Trophoblast cell (in vitro differentiated cells and primary cell): ENCODE results near the gene WDR48. TPM values are rescaled to one million over a fixed set of nuclear protein-coding genes. Genes with fewer than 3 reads are reported as not detected.

ENCODE experiments used
- DNase-seq, 2 donors: peaks; one replicate each; pipeline ENCODE4 v3.0.0-alpha.2; 2016
- H2AFZ ChIP-seq: 2 replicates; pipeline ENCODE4 v1.6.1; 2013; ENCODE audit warnings: low read length, moderate library complexity, mild to moderate bottlenecking; ENCODE audit not compliant: insufficient read depth, poor library complexity
- H2AK5ac ChIP-seq: 2 replicates; pipeline ENCODE4 v1.6.1; 2013; ENCODE audit warnings: mild to moderate bottlenecking, low read length
- H2BK120ac ChIP-seq: 2 replicates; pipeline ENCODE4 v1.6.1; 2013; ENCODE audit warnings: low read length, mild to moderate bottlenecking, moderate library complexity; ENCODE audit not compliant: insufficient read depth, poor library complexity
- H2BK12ac ChIP-seq: 2 replicates; pipeline ENCODE4 v1.6.1; 2013; ENCODE audit warnings: mild to moderate bottlenecking, low read length, moderate library complexity
- H2BK5ac ChIP-seq: 2 replicates; pipeline ENCODE4 v1.6.1; 2013; ENCODE audit warnings: low read length, low read depth, moderate library complexity, mild to moderate bottlenecking; ENCODE audit not compliant: poor library complexity
- H3K14ac ChIP-seq: 2 replicates; pipeline ENCODE4 v1.6.1; 2013; ENCODE audit warnings: mild to moderate bottlenecking, low read length
- H3K18ac ChIP-seq: 2 replicates; pipeline ENCODE4 v1.6.1; 2013; ENCODE audit warnings: mild to moderate bottlenecking, low read length
- H3K23ac ChIP-seq: 2 replicates; pipeline ENCODE4 v1.6.1; 2013; ENCODE audit warnings: low read length
- H3K27ac ChIP-seq: 2 replicates; pipeline ENCODE4 v1.5.1; 2013; ENCODE audit warnings: low read depth, mild to moderate bottlenecking, inconsistent platforms, low read length, moderate library complexity
- H3K27me3 ChIP-seq: 2 replicates; pipeline ENCODE4 v1.6.1; 2013; ENCODE audit warnings: inconsistent platforms, mild to moderate bottlenecking, low read length, moderate library complexity; ENCODE audit not compliant: insufficient read depth
- H3K36me3 ChIP-seq, 2 experiments: 1 replicate in 1 of 2; 2 replicates in 1 of 2; pipeline ENCODE4 v1.6.1; 2013; ENCODE audit warnings: low read length in 2 of 2, mild to moderate bottlenecking in 2 of 2, moderate library complexity in 1 of 2; ENCODE audit not compliant: insufficient read depth in 2 of 2, control insufficient read depth in 1 of 2
- H3K4ac ChIP-seq: 2 replicates; pipeline ENCODE4 v1.6.1; 2013; ENCODE audit warnings: low read depth, mild to moderate bottlenecking, low read length, moderate library complexity
- H3K4me1 ChIP-seq, 2 experiments: 1 replicate in 1 of 2; 2 replicates in 1 of 2; pipeline ENCODE4 v1.6.1; 2013; ENCODE audit warnings: low read length in 2 of 2, mild to moderate bottlenecking in 2 of 2, moderate library complexity in 1 of 2; ENCODE audit not compliant: insufficient read depth in 2 of 2, control insufficient read depth in 1 of 2
- H3K4me2 ChIP-seq: 2 replicates; pipeline ENCODE4 v1.6.1; 2013; ENCODE audit warnings: inconsistent platforms, mild to moderate bottlenecking, low read length, moderate library complexity
- H3K4me3 ChIP-seq: 2 replicates; pipeline ENCODE4 v1.5.1; 2013; ENCODE audit warnings: mild to moderate bottlenecking, low read depth, low read length, inconsistent platforms
- H3K79me1 ChIP-seq: one replicate; pipeline ENCODE4 v1.6.1; 2013; ENCODE audit warnings: low read length
- H3K79me2 ChIP-seq: 2 replicates; pipeline ENCODE4 v1.6.1; 2013; ENCODE audit warnings: low read length, mild to moderate bottlenecking; ENCODE audit not compliant: control insufficient read depth, insufficient read depth, poor library complexity
- H3K9ac ChIP-seq: 2 replicates; pipeline ENCODE4 v1.6.1; 2013; ENCODE audit warnings: mild to moderate bottlenecking, low read length
- H3K9me3 ChIP-seq: 2 replicates; pipeline ENCODE4 v1.6.1; 2013; ENCODE audit warnings: low read depth, mild to moderate bottlenecking, control low read depth, inconsistent platforms, low read length; ENCODE audit not compliant: insufficient read depth
- H4K12ac ChIP-seq: 2 replicates; pipeline ENCODE4 v1.6.1; 2013; ENCODE audit warnings: low read depth, mild to moderate bottlenecking, low read length, moderate library complexity
- H4K8ac ChIP-seq: 2 replicates; pipeline ENCODE4 v1.6.1; 2013; ENCODE audit warnings: low read depth, mild to moderate bottlenecking, low read length, moderate library complexity
- H4K91ac ChIP-seq: one replicate; pipeline ENCODE4 v1.6.1; 2013; ENCODE audit warnings: low read depth, mild to moderate bottlenecking, low read length, moderate library complexity
- WGBS: extraction: QIAGEN DNeasy Blood & Tissue Kit; methylation state at CpG from one replicate; pipeline ENCODE4 v1.1.7; 2013; ENCODE audit warnings: missing lambda C conversion rate; ENCODE audit not compliant: insufficient read length, insufficient coverage; ENCODE audit errors: extremely low coverage; 5-methylcytosine and 5-hydroxymethylcytosine counted together
- polyA plus RNA-seq: library from polyadenylated mRNA; stranded (reverse); fragments of 200-250 nt; gene quantifications from 2 replicates; pipeline ENCODE4 v1.2.3, GENCODE V29; 2013

WDR48 gene
- polyA plus RNA-seq, result 18.8 and 19.8 TPM in 2 replicates

GRCh38 chr3:39051649-39052561, at the start of gene WDR48, which contains the start of gene SCN11A:
WDR48 (plus strand) TSS chr3:39052016; CDS start chr3:39052026, 10 bp downstream.
SCN11A (minus strand) TSS chr3:39051944; CDS start chr3:38950362, 101,582 bp downstream.
- peak within 1 kb of the TSS; percentile 77 for H3K4me2 ChIP-seq
- H3K23ac ChIP-seq, result no peak within 1 kb of the TSS
- H3K4me3 ChIP-seq, result peak within 1 kb of the TSS; percentile 90
- H3K18ac ChIP-seq, result peak within 1 kb of the TSS; percentile 56
- H3K4ac ChIP-seq, result no peak within 1 kb of the TSS
- H3K79me2 ChIP-seq, result peaks cover 2% of the 10 kb centered on the region
- no peak within 1 kb of the TSS for H2BK12ac ChIP-seq
- H2AFZ ChIP-seq, result peak within 1 kb of the TSS; percentile 74
- H3K4me1 ChIP-seq, result peaks cover 0 to 3% of the 10 kb centered on the region in 2 experiments
- WGBS, result no CpG with 5 or more reads among the region's 68 CpGs
- no peak within 1 kb of the TSS for H2BK5ac ChIP-seq
- H4K12ac ChIP-seq, result peak within 1 kb of the TSS; percentile 75
- peak; percentile 90 to 94 for DNase-seq
- H4K91ac ChIP-seq, result peak within 1 kb of the TSS; percentile 73
- H2AK5ac ChIP-seq, result no peak within 1 kb of the TSS
- H3K27ac ChIP-seq, result peak within 1 kb of the TSS; percentile 50
- peak within 1 kb of the TSS; percentile 88 for H4K8ac ChIP-seq
- H3K9me3 ChIP-seq, result no peaks in the 10 kb centered on the region
- H3K79me1 ChIP-seq, result peaks cover 8% of the 10 kb centered on the region
- H3K14ac ChIP-seq, result peak within 1 kb of the TSS; percentile 56
- H3K36me3 ChIP-seq, result no peaks in the 10 kb centered on the region
- H3K9ac ChIP-seq, result peak within 1 kb of the TSS; percentile 63
- H2BK120ac ChIP-seq, result no peak within 1 kb of the TSS
- H3K27me3 ChIP-seq, result no peaks in the 10 kb centered on the region

- no peak overlapping the region for H2BK120ac ChIP-seq
- no peak overlapping the region for H2BK12ac ChIP-seq
- no CpG with 5 or more reads among the region's 2 CpGs for WGBS
- no peak overlapping the region for H3K4me2 ChIP-seq
- H3K79me1 ChIP-seq, result no peaks in the 10 kb centered on the region
- H4K91ac ChIP-seq, result no peak overlapping the region
- no peak overlapping the region for H3K4ac ChIP-seq
- no peak overlapping the region for H2AFZ ChIP-seq
- no peak overlapping the region for H3K18ac ChIP-seq
- no peak overlapping the region for H4K12ac ChIP-seq
- H4K8ac ChIP-seq, result no peak overlapping the region
- no peaks in the 10 kb centered on the region for H3K4me1 ChIP-seq
- H2AK5ac ChIP-seq, result no peak overlapping the region
- DNase-seq, result no peak
- H3K27ac ChIP-seq, result no peak overlapping the region
- no peak overlapping the region for H2BK5ac ChIP-seq
- H3K14ac ChIP-seq, result no peak overlapping the region
- no peaks in the 10 kb centered on the region for H3K36me3 ChIP-seq
- H3K27me3 ChIP-seq, result no peaks in the 10 kb centered on the region
- no peak overlapping the region for H3K9ac ChIP-seq
- H3K9me3 ChIP-seq, result no peaks in the 10 kb centered on the region
- H3K4me3 ChIP-seq, result no peak overlapping the region
- H3K79me2 ChIP-seq, result no peaks in the 10 kb centered on the region
- no peak overlapping the region for H3K23ac ChIP-seq
These were observed 46.5 kb upstream of the WDR48 start for GRCh38 chr3:39005295-39005694.

- Histone ChIP-seq H3K79me1 (peaks cover 3% of the 10 kb centered on the region), H2BK12ac (no peak overlapping the region), H3K27me3 (no peaks in the 10 kb centered on the region), H3K4ac (no peak overlapping the region), H2BK5ac (no peak overlapping the region), H3K27ac (no peak overlapping the region), H3K23ac (no peak overlapping the region), H3K4me3 (no peak overlapping the region), H4K91ac (peak overlapping the region; percentile 66), H3K14ac (no peak overlapping the region), H2AK5ac (no peak overlapping the region), H3K9ac (no peak overlapping the region), H4K8ac (peak overlapping the region; percentile 47), H2BK120ac (no peak overlapping the region), H3K79me2 (no peaks in the 10 kb centered on the region), H3K4me2 (no peak overlapping the region), H3K4me1 (peaks cover 0 to 2% of the 10 kb centered on the region in 2 experiments), H3K36me3 (no peaks in the 10 kb centered on the region), H2AFZ (no peak overlapping the region), H3K18ac (no peak overlapping the region), H4K12ac (no peak overlapping the region), H3K9me3 (no peaks in the 10 kb centered on the region)
- no CpG with 5 or more reads among the region's 2 CpGs for WGBS
- DNase-seq, result no peak
These were observed 40.6 kb upstream of the WDR48 start for GRCh38 chr3:39011191-39011736.

- no peak overlapping the region for H2BK12ac ChIP-seq
- no peak overlapping the region for H4K12ac ChIP-seq
- H3K18ac ChIP-seq, result no peak overlapping the region
- H3K4me3 ChIP-seq, result no peak overlapping the region
- H3K79me2 ChIP-seq, result no peaks in the 10 kb centered on the region
- no peaks in the 10 kb centered on the region for H3K36me3 ChIP-seq
- H4K8ac ChIP-seq, result no peak overlapping the region
- no peak overlapping the region for H2AK5ac ChIP-seq
- no peak overlapping the region for H3K23ac ChIP-seq
- no peak overlapping the region for H3K27ac ChIP-seq
- H3K27me3 ChIP-seq, result no peaks in the 10 kb centered on the region
- DNase-seq, result peak; percentile 15 to 51
- no peak overlapping the region for H3K9ac ChIP-seq
- no peak overlapping the region for H3K14ac ChIP-seq
- H4K91ac ChIP-seq, result no peak overlapping the region
- H3K9me3 ChIP-seq, result no peaks in the 10 kb centered on the region
- no peak overlapping the region for H2BK5ac ChIP-seq
- H3K79me1 ChIP-seq, result peaks cover 3% of the 10 kb centered on the region
- no peak overlapping the region for H3K4me2 ChIP-seq
- no CpG with 5 or more reads among the region's 2 CpGs for WGBS
- H2BK120ac ChIP-seq, result no peak overlapping the region
- no peak overlapping the region for H3K4ac ChIP-seq
- H2AFZ ChIP-seq, result no peak overlapping the region
- H3K4me1 ChIP-seq, result peaks cover 0 to 2% of the 10 kb centered on the region in 2 experiments
These were observed 38.5 kb upstream of the WDR48 start for GRCh38 chr3:39013289-39013688.
